ENCODE data around the gene HINT1.
"Not testable (repeated sequence)": the region's sequence is repeated elsewhere in the genome, so short reads cannot be mapped to it uniquely, and the experiment has no call there.

The HINT1 gene

GRCh38 chr5:131165119-131165727 is at the start of gene HINT1:
TSS of gene HINT1 (minus strand) at chr5:131165256. CDS start at chr5:131165205, 51 bp downstream.
- DNase-seq (ENCODE audit: low read depth): peak; percentile 82

- no peak for DNase-seq (ENCODE audit: low read depth)
Measured at GRCh38 chr5:131214609-131215227, 49.7 kb upstream of the HINT1 start.

GRCh38 chr5:131212471-131213021 is 47.5 kb upstream of the HINT1 start:
- peak; percentile 9 for DNase-seq (ENCODE audit: low read depth)

- DNase-seq (ENCODE audit: low read depth): no peak
Measured at GRCh38 chr5:131211669-131212068, 46.6 kb upstream of the HINT1 start.

GRCh38 chr5:131210151-131210510 is 45.1 kb upstream of the HINT1 start:
- no peak for DNase-seq (ENCODE audit: low read depth)

GRCh38 chr5:131209506-131210150 is 44.6 kb upstream of the HINT1 start:
- DNase-seq (ENCODE audit: low read depth): no peak

GRCh38 chr5:131209175-131209505 is 44.1 kb upstream of the HINT1 start:
- no peak for DNase-seq (ENCODE audit: low read depth)

- DNase-seq (ENCODE audit: low read depth): peak; percentile 15
Measured at GRCh38 chr5:131206772-131207171, 41.7 kb upstream of the HINT1 start.

GRCh38 chr5:131206061-131206460 is 41.0 kb upstream of the HINT1 start:
- DNase-seq (ENCODE audit: low read depth): no peak

- no peak for DNase-seq (ENCODE audit: low read depth)
Measured at GRCh38 chr5:131204964-131205363, 39.9 kb upstream of the HINT1 start.

- DNase-seq (ENCODE audit: low read depth): no peak
Measured at GRCh38 chr5:131200560-131200959, 35.5 kb upstream of the HINT1 start.

GRCh38 chr5:131198625-131199024 is 33.6 kb upstream of the HINT1 start:
- peak; percentile 64 for DNase-seq (ENCODE audit: low read depth)

- peak; percentile 38 for DNase-seq (ENCODE audit: low read depth)
Measured at GRCh38 chr5:131196331-131196730, 31.3 kb upstream of the HINT1 start.

- DNase-seq (ENCODE audit: low read depth): no peak
Measured at GRCh38 chr5:131195696-131196095, 30.6 kb upstream of the HINT1 start.

- no peak for DNase-seq (ENCODE audit: low read depth)
Measured at GRCh38 chr5:131194725-131195124, 29.7 kb upstream of the HINT1 start.

GRCh38 chr5:131193897-131194296 is 28.8 kb upstream of the HINT1 start:
- DNase-seq (ENCODE audit: low read depth): not testable (repeated sequence)

- DNase-seq (ENCODE audit: low read depth): peak; percentile 3
Measured at GRCh38 chr5:131193106-131193505, 28.1 kb upstream of the HINT1 start.

GRCh38 chr5:131186561-131187256 is 21.7 kb upstream of the HINT1 start:
- no peak for DNase-seq (ENCODE audit: low read depth)

- no peak for DNase-seq (ENCODE audit: low read depth)
Measured at GRCh38 chr5:131185523-131186104, 20.6 kb upstream of the HINT1 start.

- no peak for DNase-seq (ENCODE audit: low read depth)
Measured at GRCh38 chr5:131182839-131183238, 17.8 kb upstream of the HINT1 start.

GRCh38 chr5:131180407-131180806 is 15.4 kb upstream of the HINT1 start:
- no peak for DNase-seq (ENCODE audit: low read depth)

GRCh38 chr5:131171276-131171810 is 6.3 kb upstream of the HINT1 start:
- DNase-seq (ENCODE audit: low read depth): no peak

Data from fibroblast of gingiva (primary cell).